Testis (tissue), 3 donors: Measurements from ENCODE around the gene VSX2. TPM values are rescaled to one million over a fixed set of nuclear protein-coding genes. Genes with fewer than 3 reads are reported as not detected.

ENCODE experiments used
- DNase-seq: peaks from one replicate; pipeline ENCODE4 v3.0.0-alpha.2; 2019
- H3K27ac ChIP-seq, 2 donors: fragments of 200-600 bp; sonication (generic); one replicate each; pipeline ENCODE4 v1.5.1; 2019
- H3K27me3 ChIP-seq: fragments of 200-600 bp; sonication (generic); one replicate; pipeline ENCODE4 v1.5.1; 2019
- H3K36me3 ChIP-seq: fragments of 200-600 bp; sonication (generic); one replicate; pipeline ENCODE4 v1.5.1; 2017; ENCODE audit warnings: low read depth; ENCODE audit errors: missing control alignments
- H3K4me1 ChIP-seq: fragments of 200-600 bp; sonication (generic); one replicate; pipeline ENCODE4 v1.5.1; 2019
- H3K4me3 ChIP-seq, 2 donors: fragments of 200-600 bp; sonication (generic); one replicate each; pipeline ENCODE4 v1.5.1; 2017 to 2019
- H3K9me3 ChIP-seq: fragments of 200-600 bp; sonication (generic); one replicate; pipeline ENCODE4 v1.5.1; 2017
- CTCF ChIP-seq, 3 experiments: fragments of 450-650 bp in 2 of 3; fragments of 200-600 bp in 1 of 3; sonication (generic) in 1 of 3; IDR thresholded peaks; one replicate each; pipeline ENCODE4 v1.5.1; 2016 to 2019; ENCODE audit warnings: antibody characterized with exemption in 3 of 3, mild to moderate bottlenecking in 2 of 3, moderate library complexity in 1 of 3
- POLR2A ChIP-seq: fragments of 450-650 bp; IDR thresholded peaks from one replicate; pipeline ENCODE4 v1.6.1; 2017; ENCODE audit warnings: antibody characterized with exemption, mild to moderate bottlenecking, moderate library complexity
- WGBS, 2 donors: methylation state at CpG; one replicate each; pipeline ENCODE4 v1.1.5; 2018; 5-methylcytosine and 5-hydroxymethylcytosine counted together
- intact Hi-C: fragments of 100-400 bp; cut with DNase I; formaldehyde crosslinking; loops from one replicate; pipeline ENCODE4 v1.15.1; 2023; ENCODE audit warnings: low total_unique reads
- polyA plus RNA-seq: library from polyadenylated mRNA; stranded (reverse); fragments of 350-450 nt; fragmentation: Illumina TruSeq; extraction: RNeasy Lipid Tissue Mini Kit (QIAGEN cat#74804); gene quantifications from one replicate; pipeline ENCODE4 v1.2.3, GENCODE V29; 2014; ENCODE audit warnings: low read depth, low replicate concordance; ENCODE audit not compliant: insufficient read depth
- total RNA-seq, 2 donors: library from RNA; depleted of rRNA; stranded (reverse); fragments of >200 nt; gene quantifications; one replicate each; pipeline ENCODE4 v1.2.3, GENCODE V29; 2016

VSX2 gene
- total and polyA plus RNA-seq, 3 donors from 2014 or later = 0.16 to 0.55 (median 0.37) TPM

GRCh38 chr14:74198441-74199234, 40.6 kb upstream of the VSX2 start:
- DNase-seq = no peak
- Histone ChIP-seq H3K27ac (no peak overlapping the region), H3K36me3 (no peaks in the 10 kb centered on the region), H3K4me3 (no peak overlapping the region), H3K27me3 (no peaks in the 10 kb centered on the region), H3K9me3 (no peaks in the 10 kb centered on the region), H3K4me1 (no peaks in the 10 kb centered on the region)
- WGBS, 2 donors = 93% methylated on average over 7 of the region's 7 CpGs
- TF ChIP-seq POLR2A (no peak), CTCF (IDR thresholded peaks at IDR 0.05) (no peak)
- intact Hi-C loops = no loop called here

DNA sequence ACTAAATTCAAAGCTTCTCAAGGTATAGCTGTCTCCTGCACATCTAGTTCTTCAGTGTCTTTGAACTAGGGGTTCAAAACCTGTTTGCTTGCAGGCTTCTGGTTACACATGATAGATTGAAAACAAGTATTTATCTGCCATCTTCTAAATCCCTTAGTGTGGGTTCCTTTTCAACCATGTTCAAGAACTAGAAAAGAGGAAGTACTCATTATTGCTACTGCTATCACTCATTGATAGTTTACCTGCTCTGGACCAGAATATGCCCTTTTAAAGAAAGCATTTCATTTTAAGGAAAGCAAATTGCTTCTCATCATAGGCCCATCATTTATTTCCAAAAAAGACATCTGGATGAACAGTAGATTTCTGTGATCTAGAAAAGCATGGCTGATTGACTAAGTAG, 37.1 kb upstream of the VSX2 start:
- H3K27me3 ChIP-seq = no peaks in the 10 kb centered on the region
- no peak overlapping the region for H3K27ac ChIP-seq
- H3K9me3 ChIP-seq = no peaks in the 10 kb centered on the region
- no peak for TF ChIP-seq POLR2A
- TF ChIP-seq CTCF (IDR thresholded peaks at IDR 0.05) = no peak
- no peak for DNase-seq
- H3K4me3 ChIP-seq = no peak overlapping the region
- no peaks in the 10 kb centered on the region for H3K36me3 ChIP-seq
- no peaks in the 10 kb centered on the region for H3K4me1 ChIP-seq
- intact Hi-C loops = no loop called here

DNA sequence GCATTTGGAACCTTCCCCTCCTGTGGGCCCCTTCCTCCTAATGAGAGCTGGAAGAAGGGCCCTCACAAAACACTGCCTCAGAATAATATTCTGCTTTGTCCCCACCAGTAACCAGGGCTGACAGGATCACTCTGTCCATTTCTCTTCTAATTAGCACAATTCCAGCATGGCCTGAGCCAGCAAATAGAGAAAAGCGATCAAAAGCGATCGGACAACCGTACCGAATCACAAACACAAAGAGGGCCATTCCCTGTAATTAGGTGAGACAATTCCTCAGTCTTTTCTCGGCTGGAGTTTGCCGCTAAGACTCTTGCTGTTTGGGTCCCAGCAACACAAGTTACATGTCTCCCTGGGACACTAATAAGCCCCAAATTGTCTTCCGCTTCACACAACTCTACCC, 35.6 kb upstream of the VSX2 start:
- no peak for DNase-seq
- H3K36me3 ChIP-seq = no peaks in the 10 kb centered on the region

GRCh38 chr14:74204491-74204890, 34.8 kb upstream of the VSX2 start:
- Histone ChIP-seq H3K9me3 (no peaks in the 10 kb centered on the region), H3K4me1 (no peaks in the 10 kb centered on the region), H3K4me3 (no peak overlapping the region), H3K27ac (no peak overlapping the region), H3K36me3 (no peaks in the 10 kb centered on the region), H3K27me3 (no peaks in the 10 kb centered on the region)
- intact Hi-C loops = no loop called here
- no peak for DNase-seq
- TF ChIP-seq POLR2A (no peak), CTCF (IDR thresholded peaks at IDR 0.05) (no peak)
- WGBS, 2 donors = 92 to 94% methylated on average over 6 of the region's 6 CpGs

More for the DNA sequence above, 35.6 kb upstream of the VSX2 start:
- intact Hi-C loops = no loop called here
- TF ChIP-seq CTCF (IDR thresholded peaks at IDR 0.05) = no peak
- no peak for TF ChIP-seq POLR2A
- H3K4me1 ChIP-seq = no peaks in the 10 kb centered on the region
- no peaks in the 10 kb centered on the region for H3K27me3 ChIP-seq
- no peak overlapping the region for H3K27ac ChIP-seq
- H3K9me3 ChIP-seq = no peaks in the 10 kb centered on the region
- 86 to 95% methylated on average over 8 of the region's 8 CpGs for WGBS, 2 donors
- H3K4me3 ChIP-seq = no peak overlapping the region

- intact Hi-C loops = no loop called here
- TF ChIP-seq POLR2A (no peak), CTCF (IDR thresholded peaks at IDR 0.05) (no peak)
- Histone ChIP-seq H3K4me3 (no peak overlapping the region), H3K27me3 (no peaks in the 10 kb centered on the region), H3K27ac (no peak overlapping the region), H3K4me1 (no peaks in the 10 kb centered on the region), H3K36me3 (no peaks in the 10 kb centered on the region), H3K9me3 (no peaks in the 10 kb centered on the region)
- WGBS, 2 donors = 95 to 97% methylated on average over 1 of the region's 1 CpG
- no peak for DNase-seq
Measured at GRCh38 chr14:74205882-74206281, 33.4 kb upstream of the VSX2 start.
